ENCODE data around the gene TMEM225B. TPM values are rescaled to one million over a fixed set of nuclear protein-coding genes. Genes with fewer than 3 reads are reported as not detected.

TMEM225B gene
- total RNA-seq, 4 donors from 2014 or later: 0.68 to 1.6 TPM; not detected in 2

DNA sequence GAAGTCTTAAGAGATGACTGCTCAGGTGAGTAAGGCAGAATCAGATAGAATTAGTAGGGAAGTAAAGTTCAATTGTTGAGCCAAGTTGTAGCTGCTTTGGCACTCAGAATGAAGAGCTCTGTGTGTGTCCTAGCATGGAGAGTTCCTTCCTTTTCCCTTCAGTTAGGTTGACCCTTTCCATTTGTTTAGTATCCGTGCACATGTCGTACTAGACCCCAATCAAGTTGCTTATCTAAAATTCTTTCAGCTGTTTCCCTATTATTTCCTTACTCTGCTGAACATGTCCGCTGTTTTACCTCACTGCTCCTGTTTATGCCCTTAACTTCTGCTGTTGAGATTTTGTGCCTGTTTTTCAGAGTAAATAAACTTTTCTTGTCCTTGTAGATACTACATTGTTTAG lies 26.3 kb upstream of the TMEM225B start:
- no peak for DNase-seq
- 88 to 96% methylated on average over 3 of the region's 3 CpGs for WGBS, 2 donors (ENCODE audit: low coverage in 1 of 2)
- no peak overlapping the region for H3K27ac ChIP-seq
- TF ChIP-seq POLR2A (IDR thresholded peaks at IDR 0.05): no peak
- no peak for TF ChIP-seq EP300 (IDR thresholded peaks at IDR 0.05; ENCODE audit: low read depth)
- no peak for TF ChIP-seq CTCF (IDR thresholded peaks at IDR 0.05)
- TF ChIP-seq POLR2AphosphoS5 (IDR thresholded peaks at IDR 0.05): no peak
- intact Hi-C loops (cut with DNase I; ENCODE audit: low total_unique reads): no loop called here
- H3K9me3 ChIP-seq: no peaks in the 10 kb centered on the region
- H3K4me3 ChIP-seq: no peak overlapping the region
- in situ Hi-C loops (cut with MboI; ENCODE audit: low pct_ligation_motif_present in 1 of 4, low pct_unique_long_range_greater_than_20kb in 1 of 4, low sequenced_read_pairs in 3 of 4): no loop called here
- H3K27me3 ChIP-seq: no peaks in the 10 kb centered on the region
- H3K4me1 ChIP-seq: no peaks in the 10 kb centered on the region
- peaks cover 0 to 40% (median 16%) of the 10 kb centered on the region in 4 donors for H3K36me3 ChIP-seq

DNA sequence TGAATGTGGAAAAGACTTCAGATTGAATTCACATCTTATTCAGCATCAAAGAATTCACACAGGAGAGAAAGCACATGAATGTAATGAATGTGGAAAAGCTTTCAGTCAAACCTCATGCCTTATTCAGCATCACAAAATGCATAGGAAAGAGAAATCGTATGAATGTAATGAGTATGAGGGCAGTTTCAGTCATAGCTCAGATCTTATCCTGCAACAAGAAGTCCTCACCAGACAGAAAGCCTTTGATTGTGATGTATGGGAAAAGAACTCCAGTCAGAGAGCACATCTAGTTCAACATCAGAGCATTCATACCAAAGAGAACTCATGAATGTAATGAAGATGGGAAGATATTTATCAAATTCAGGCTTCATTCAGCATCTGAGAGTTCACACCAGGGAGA lies 24.8 kb upstream of the TMEM225B start:
- intact Hi-C loops (cut with DNase I; ENCODE audit: low total_unique reads) (no loop called here), in situ Hi-C loops (cut with MboI; ENCODE audit: low pct_ligation_motif_present in 1 of 4, low pct_unique_long_range_greater_than_20kb in 1 of 4, low sequenced_read_pairs in 3 of 4) (no loop called here)
- Histone ChIP-seq H3K4me3 (no peak overlapping the region), H3K4me1 (no peaks in the 10 kb centered on the region), H3K36me3 (peaks cover 0 to 40% (median 16%) of the 10 kb centered on the region in 4 donors), H3K9me3 (no peaks in the 10 kb centered on the region), H3K27me3 (no peaks in the 10 kb centered on the region), H3K27ac (no peak overlapping the region)
- WGBS, 2 donors (ENCODE audit: low coverage in 1 of 2): 88 to 100% methylated on average over 1 of the region's 1 CpG
- no peak for DNase-seq
- TF ChIP-seq POLR2A (IDR thresholded peaks at IDR 0.05) (no peak), EP300 (IDR thresholded peaks at IDR 0.05; ENCODE audit: low read depth) (no peak), POLR2AphosphoS5 (IDR thresholded peaks at IDR 0.05) (no peak), CTCF (IDR thresholded peaks at IDR 0.05) (no peak)

GRCh38 chr7:99576251-99576650 lies 21.8 kb upstream of the TMEM225B start:
- peaks cover 0 to 22% (median 8%) of the 10 kb centered on the region in 4 donors for H3K36me3 ChIP-seq
- no peak overlapping the region for H3K27ac ChIP-seq
- WGBS, 2 donors (ENCODE audit: low coverage in 1 of 2): 83 to 90% methylated on average over 3 of the region's 3 CpGs
- peaks cover 0 to 15% (median 10%) of the 10 kb centered on the region in 4 donors for H3K4me1 ChIP-seq
- H3K4me3 ChIP-seq: no peak overlapping the region
- no peak for DNase-seq
- H3K9me3 ChIP-seq: no peaks in the 10 kb centered on the region
- in situ Hi-C loops (cut with MboI; ENCODE audit: low pct_ligation_motif_present in 1 of 4, low pct_unique_long_range_greater_than_20kb in 1 of 4, low sequenced_read_pairs in 3 of 4) (no loop called here), intact Hi-C loops (cut with DNase I; ENCODE audit: low total_unique reads) (no loop called here)
- TF ChIP-seq POLR2AphosphoS5 (IDR thresholded peaks at IDR 0.05): no peak
- no peak for TF ChIP-seq CTCF (IDR thresholded peaks at IDR 0.05)
- TF ChIP-seq POLR2A (IDR thresholded peaks at IDR 0.05): no peak
- TF ChIP-seq EP300 (IDR thresholded peaks at IDR 0.05; ENCODE audit: low read depth): no peak
- no peaks in the 10 kb centered on the region for H3K27me3 ChIP-seq

DNA sequence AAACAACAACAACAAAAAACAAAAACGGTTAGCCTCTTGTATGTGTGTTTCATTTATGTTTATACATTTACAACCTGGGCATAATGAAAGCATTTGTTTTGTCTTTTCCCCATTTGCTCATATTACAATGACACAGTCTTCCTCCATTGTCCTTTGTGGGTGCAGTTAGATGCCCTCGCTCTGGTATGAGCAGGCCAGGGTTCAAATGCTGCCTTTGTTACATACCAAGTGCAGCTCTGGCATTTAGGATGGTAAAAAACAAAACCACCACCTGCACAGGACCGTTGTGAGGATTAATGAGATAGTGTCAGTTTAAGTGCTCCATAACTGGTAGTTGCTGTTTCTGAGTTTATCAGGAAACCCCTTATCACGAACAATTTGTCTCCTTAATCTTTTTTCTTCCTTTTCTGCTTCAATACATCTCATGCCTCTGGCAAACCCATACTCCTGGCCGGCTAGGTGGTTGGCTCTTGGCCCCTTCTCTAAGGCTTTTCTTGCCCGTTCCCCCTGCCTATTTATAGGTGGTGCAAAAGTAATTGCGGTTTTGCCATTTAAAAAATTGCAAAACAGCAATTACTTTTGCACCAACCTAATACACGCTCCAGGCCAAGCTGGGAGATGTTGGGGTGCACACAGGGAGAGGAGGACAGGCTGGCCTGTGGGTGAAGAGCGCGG lies 18.6 kb upstream of the TMEM225B start:
- DNase-seq: no peak
- TF ChIP-seq POLR2AphosphoS5 (IDR thresholded peaks at IDR 0.05) (no peak), POLR2A (IDR thresholded peaks at IDR 0.05) (no peak), CTCF (IDR thresholded peaks at IDR 0.05) (no peak), EP300 (IDR thresholded peaks at IDR 0.05; ENCODE audit: low read depth) (no peak)
- peak overlapping the region in 3 of 4 donors; percentile 41 to 72 (median 48) for H3K4me3 ChIP-seq
- in situ Hi-C loops (cut with MboI; ENCODE audit: low pct_ligation_motif_present in 1 of 4, low pct_unique_long_range_greater_than_20kb in 1 of 4, low sequenced_read_pairs in 3 of 4) (no loop called here), intact Hi-C loops (cut with DNase I; ENCODE audit: low total_unique reads) (no loop called here)
- H3K36me3 ChIP-seq: no peaks in the 10 kb centered on the region
- H3K27me3 ChIP-seq: no peaks in the 10 kb centered on the region
- no peaks in the 10 kb centered on the region for H3K9me3 ChIP-seq
- peaks cover 0 to 15% (median 10%) of the 10 kb centered on the region in 4 donors for H3K4me1 ChIP-seq
- 56 to 62% methylated on average over 8 to 10 of the region's 10 CpGs for WGBS, 2 donors (ENCODE audit: low coverage in 1 of 2)
- no peak overlapping the region for H3K27ac ChIP-seq

All from transverse colon (tissue), 4 donors.